HG03460 (cell line): ENCODE results near the gene SUPT5H.

Source experiments
- ATAC-seq: cut with Tn5 transposase; IDR thresholded peaks from one replicate; pipeline ENCODE4 v1.9.1; 2021; ENCODE audit not compliant: unreplicated experiment

The SUPT5H gene

GRCh38 chr19:39409208-39410016 is 36.0 kb upstream of the SUPT5H start:
- ATAC-seq = no peak

GRCh38 chr19:39410017-39410830 is 35.2 kb upstream of the SUPT5H start:
- no peak for ATAC-seq

- ATAC-seq = no peak
Measured at GRCh38 chr19:39410831-39411080, 34.6 kb upstream of the SUPT5H start.

GRCh38 chr19:39411081-39411831 is 34.1 kb upstream of the SUPT5H start:
- no peak for ATAC-seq

- peak; percentile 20 for ATAC-seq
Measured at GRCh38 chr19:39411832-39412099, 33.6 kb upstream of the SUPT5H start.

- peak; percentile 48 for ATAC-seq
Measured at GRCh38 chr19:39412100-39412866, 33.1 kb upstream of the SUPT5H start, which contains the start of gene PLEKHG2. PLEKHG2 (plus strand) TSS chr19:39412669; CDS start chr19:39414087, 1,418 bp downstream.

- ATAC-seq = no peak
Measured at GRCh38 chr19:39412867-39413271, 32.5 kb upstream of the SUPT5H start.

GRCh38 chr19:39413272-39413910 is 32.0 kb upstream of the SUPT5H start:
- ATAC-seq = no peak

- no peak for ATAC-seq
Measured at GRCh38 chr19:39413911-39414608, 31.3 kb upstream of the SUPT5H start.

- ATAC-seq = no peak
Measured at GRCh38 chr19:39415111-39416046, 30.0 kb upstream of the SUPT5H start.

GRCh38 chr19:39416152-39417120 is 28.9 kb upstream of the SUPT5H start:
- ATAC-seq = no peak

GRCh38 chr19:39417463-39418181 is 27.8 kb upstream of the SUPT5H start:
- no peak for ATAC-seq

- no peak for ATAC-seq
Measured at GRCh38 chr19:39419003-39419402, 26.4 kb upstream of the SUPT5H start.

- ATAC-seq = no peak
Measured at GRCh38 chr19:39420769-39421168, 24.6 kb upstream of the SUPT5H start.

- no peak for ATAC-seq
Measured at GRCh38 chr19:39422020-39422419, 23.4 kb upstream of the SUPT5H start.

- ATAC-seq = no peak
Measured at GRCh38 chr19:39423258-39424086, 21.9 kb upstream of the SUPT5H start.
